Endodermal cell (in vitro differentiated cells): ENCODE measurements around the gene DCLRE1C. TPM values are rescaled to one million over a fixed set of nuclear protein-coding genes. Genes with fewer than 3 reads are reported as not detected.

Experiments used
- DNase-seq: peaks from one replicate; pipeline ENCODE4 v3.0.0-alpha.2; 2017
- H3K27ac ChIP-seq: 2 replicates; pipeline ENCODE4 v1.5.1; 2013; ENCODE audit warnings: mild to moderate bottlenecking, low read depth, low read length, moderate library complexity
- H3K27me3 ChIP-seq: 2 replicates; pipeline ENCODE4 v1.6.1; 2013; ENCODE audit warnings: mild to moderate bottlenecking, low read length, moderate library complexity; ENCODE audit not compliant: insufficient read depth, control insufficient read depth, poor library complexity, severe bottlenecking
- H3K36me3 ChIP-seq: 2 replicates; pipeline ENCODE4 v1.7.0; 2013; ENCODE audit warnings: mild to moderate bottlenecking, low read length, moderate library complexity; ENCODE audit not compliant: control insufficient read depth, insufficient read depth
- H3K4me1 ChIP-seq: one replicate; pipeline ENCODE4 v1.7.0; 2013; ENCODE audit warnings: low read length; ENCODE audit not compliant: control insufficient read depth, insufficient read depth
- H3K4me3 ChIP-seq: 2 replicates; pipeline ENCODE4 v1.5.1; 2013; ENCODE audit warnings: mild to moderate bottlenecking, low read length, moderate library complexity
- H3K9ac ChIP-seq: 2 replicates; pipeline ENCODE4 v1.6.1; 2013; ENCODE audit warnings: mild to moderate bottlenecking, low read length, moderate library complexity; ENCODE audit not compliant: poor library complexity, severe bottlenecking; ENCODE audit errors: extremely low read depth
- H3K9me3 ChIP-seq: 2 replicates; pipeline ENCODE4 v1.6.1; 2013; ENCODE audit warnings: mild to moderate bottlenecking, low read length, moderate library complexity; ENCODE audit not compliant: control insufficient read depth
- H3K27ac Mint-ChIP-seq: 2 replicates; pipeline ENCODE4 v1.8.0; 2020; ENCODE audit warnings: mixed read lengths
- H3K27me3 Mint-ChIP-seq: 2 replicates; pipeline ENCODE4 v1.8.0; 2021; ENCODE audit warnings: mild to moderate bottlenecking, mixed read lengths; ENCODE audit not compliant: insufficient read depth
- H3K36me3 Mint-ChIP-seq: 2 replicates; pipeline ENCODE4 v1.8.0; 2020; ENCODE audit warnings: low read depth, mixed read lengths
- H3K4me1 Mint-ChIP-seq: 2 replicates; pipeline ENCODE4 v1.8.0; 2020; ENCODE audit warnings: mixed read lengths
- H3K4me3 Mint-ChIP-seq: 2 replicates; pipeline ENCODE4 v1.8.0; 2020; ENCODE audit warnings: mild to moderate bottlenecking, moderate library complexity, mixed read lengths
- H3K9me3 Mint-ChIP-seq: 2 replicates; pipeline ENCODE4 v1.8.0; 2020; ENCODE audit warnings: mild to moderate bottlenecking, mixed read lengths
- WGBS, 2 experiments: methylation state at CpG; one replicate each; pipeline versions ENCODE4 v1.1.5 to v1.1.7; 2013; ENCODE audit warnings: missing lambda C conversion rate in 2 of 2, mixed read lengths in 1 of 2; ENCODE audit not compliant: insufficient coverage in 1 of 2, insufficient read length in 1 of 2; 5-methylcytosine and 5-hydroxymethylcytosine counted together
- total RNA-seq, 2 donors: library from RNA; stranded (reverse); fragmentation: NEBNext Ultra II Directional in 1 of 2; extraction: Animal tissue kit (Norgen Biotek cat#: 25700) in 1 of 2; gene quantifications; 2 replicates in 1 of 2; 3 replicates in 1 of 2; pipeline ENCODE4 v1.2.1, GENCODE V29; 2021
- TF ChIP-seq, protein P1 (sequence below): fragments of 200-600 bp; sonication (generic); conservative IDR thresholded peaks from 2 replicates; pipeline ENCODE4 v1.5.0; 2021; ENCODE audit warnings: antibody characterized with exemption, mild to moderate bottlenecking

DCLRE1C gene
- total RNA-seq, 2 donors from 2014 or later: 5.2 to 10.0 TPM

DNA sequence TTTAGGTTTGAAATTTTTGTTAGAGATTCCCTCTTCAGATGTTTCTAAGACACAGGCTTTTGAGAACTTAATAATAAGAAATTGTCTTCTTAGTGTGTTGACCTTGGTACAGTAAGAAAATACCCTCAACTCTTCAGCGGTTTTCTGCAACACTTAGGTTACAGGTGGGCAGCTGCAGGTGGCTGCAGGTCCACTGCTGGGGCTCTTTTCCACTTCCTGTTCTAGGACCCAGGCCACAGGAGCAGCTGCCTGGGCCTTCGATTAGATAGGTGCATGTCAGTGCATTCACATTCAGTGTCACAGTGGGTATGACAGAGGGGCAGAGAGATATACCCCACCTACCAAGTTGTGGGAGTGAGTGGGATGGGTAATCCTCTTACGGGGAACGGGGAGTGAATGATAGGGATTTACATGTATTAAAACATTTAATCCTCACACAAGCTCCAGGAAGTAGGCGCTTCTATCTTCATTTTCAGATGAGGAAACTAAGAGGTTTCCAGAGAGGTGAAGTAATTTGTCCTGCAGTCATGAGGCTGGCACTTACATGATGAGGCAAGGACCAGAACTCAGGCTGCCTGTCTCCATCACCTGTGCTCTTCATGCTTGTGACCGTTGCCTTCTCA, 95.4 kb downstream of the DCLRE1C start:
- Mint-ChIP-seq H3K9me3 (no peaks in the 10 kb centered on the region), H3K27me3 (no peaks in the 10 kb centered on the region), H3K4me3 (no peak overlapping the region), H3K4me1 (peaks cover 11% of the 10 kb centered on the region), H3K36me3 (peaks cover 30% of the 10 kb centered on the region), H3K27ac (no peak overlapping the region)
- TF ChIP-seq, protein P1, sequence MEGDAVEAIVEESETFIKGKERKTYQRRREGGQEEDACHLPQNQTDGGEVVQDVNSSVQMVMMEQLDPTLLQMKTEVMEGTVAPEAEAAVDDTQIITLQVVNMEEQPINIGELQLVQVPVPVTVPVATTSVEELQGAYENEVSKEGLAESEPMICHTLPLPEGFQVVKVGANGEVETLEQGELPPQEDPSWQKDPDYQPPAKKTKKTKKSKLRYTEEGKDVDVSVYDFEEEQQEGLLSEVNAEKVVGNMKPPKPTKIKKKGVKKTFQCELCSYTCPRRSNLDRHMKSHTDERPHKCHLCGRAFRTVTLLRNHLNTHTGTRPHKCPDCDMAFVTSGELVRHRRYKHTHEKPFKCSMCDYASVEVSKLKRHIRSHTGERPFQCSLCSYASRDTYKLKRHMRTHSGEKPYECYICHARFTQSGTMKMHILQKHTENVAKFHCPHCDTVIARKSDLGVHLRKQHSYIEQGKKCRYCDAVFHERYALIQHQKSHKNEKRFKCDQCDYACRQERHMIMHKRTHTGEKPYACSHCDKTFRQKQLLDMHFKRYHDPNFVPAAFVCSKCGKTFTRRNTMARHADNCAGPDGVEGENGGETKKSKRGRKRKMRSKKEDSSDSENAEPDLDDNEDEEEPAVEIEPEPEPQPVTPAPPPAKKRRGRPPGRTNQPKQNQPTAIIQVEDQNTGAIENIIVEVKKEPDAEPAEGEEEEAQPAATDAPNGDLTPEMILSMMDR: no peak
- no peak overlapping the region for H3K9ac ChIP-seq
- peaks cover 41% of the 10 kb centered on the region for H3K36me3 ChIP-seq
- H3K9me3 ChIP-seq: no peaks in the 10 kb centered on the region
- no peak overlapping the region for H3K4me3 ChIP-seq
- H3K27ac ChIP-seq: no peak overlapping the region
- WGBS, 2 experiments: 91 to 100% methylated on average over 1 to 4 of the region's 6 CpGs
- H3K4me1 ChIP-seq: peaks cover 5% of the 10 kb centered on the region
- no peak for DNase-seq
- no peaks in the 10 kb centered on the region for H3K27me3 ChIP-seq

DNA sequence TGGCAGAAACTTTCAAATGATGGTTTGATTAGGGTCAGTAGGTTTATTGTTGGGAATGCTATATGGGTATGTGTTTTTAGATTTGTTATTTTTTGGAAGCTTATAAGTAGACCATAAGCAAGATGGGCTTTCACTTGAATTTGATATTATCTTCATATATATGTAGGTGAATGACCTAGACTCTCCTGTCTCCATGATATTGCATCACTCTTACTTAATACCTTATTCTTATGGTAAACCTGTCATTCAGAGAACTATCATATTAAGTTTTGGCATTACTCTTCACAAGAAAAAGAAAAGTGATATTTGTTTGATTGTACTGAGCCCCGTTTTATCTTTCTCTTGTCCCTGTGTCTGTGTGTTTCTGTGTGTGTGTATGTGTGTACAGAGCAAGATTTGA, 98.4 kb downstream of the DCLRE1C start:
- WGBS, 2 experiments: 93% methylated on average over 1 of the region's 1 CpG; no CpG with 5 or more reads in 1 of the 2 experiments
- Mint-ChIP-seq H3K27ac (no peak overlapping the region), H3K27me3 (no peaks in the 10 kb centered on the region), H3K4me3 (no peak overlapping the region), H3K4me1 (peaks cover 9% of the 10 kb centered on the region), H3K9me3 (no peaks in the 10 kb centered on the region), H3K36me3 (peaks cover 19% of the 10 kb centered on the region)
- TF ChIP-seq, protein P1: no peak
- no peak overlapping the region for H3K9ac ChIP-seq
- H3K27ac ChIP-seq: no peak overlapping the region
- no peaks in the 10 kb centered on the region for H3K27me3 ChIP-seq
- H3K9me3 ChIP-seq: no peaks in the 10 kb centered on the region
- no peak for DNase-seq
- H3K4me1 ChIP-seq: peaks cover 5% of the 10 kb centered on the region
- peaks cover 68% of the 10 kb centered on the region for H3K36me3 ChIP-seq
- no peak overlapping the region for H3K4me3 ChIP-seq

DNA sequence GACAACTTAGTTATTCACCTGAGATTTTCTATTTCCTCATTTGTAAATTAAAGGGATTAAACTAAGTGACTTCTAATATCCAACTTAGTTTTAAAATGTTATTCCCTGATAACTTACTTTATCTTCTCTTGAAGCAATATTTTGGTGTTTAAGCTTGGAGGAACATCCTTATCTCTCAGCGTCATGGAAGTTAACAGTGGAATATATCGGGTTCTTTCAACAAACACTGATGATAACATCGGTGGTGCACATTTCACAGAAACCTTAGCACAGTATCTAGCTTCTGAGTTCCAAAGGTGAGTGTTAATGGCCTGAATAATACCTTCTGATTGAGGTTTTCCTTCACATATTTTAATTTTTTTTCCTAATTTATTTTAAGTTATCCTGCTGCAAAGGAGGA, 101.7 kb downstream of the DCLRE1C start:
- H3K4me1 ChIP-seq: no peaks in the 10 kb centered on the region
- H3K9ac ChIP-seq: no peak overlapping the region
- Mint-ChIP-seq H3K36me3 (peaks cover 20% of the 10 kb centered on the region), H3K4me3 (no peak overlapping the region), H3K27me3 (no peaks in the 10 kb centered on the region), H3K27ac (no peak overlapping the region), H3K9me3 (no peaks in the 10 kb centered on the region), H3K4me1 (no peaks in the 10 kb centered on the region)
- no peak for DNase-seq
- H3K36me3 ChIP-seq: peaks cover 68% of the 10 kb centered on the region
- WGBS, 2 experiments: 92 to 97% methylated on average over 3 of the region's 3 CpGs
- no peaks in the 10 kb centered on the region for H3K27me3 ChIP-seq
- H3K27ac ChIP-seq: no peak overlapping the region
- no peak overlapping the region for H3K4me3 ChIP-seq
- TF ChIP-seq, protein P1: no peak
- H3K9me3 ChIP-seq: no peaks in the 10 kb centered on the region

Other genes with a start within 250 kb of the DCLRE1C start
- 10 to 100 TPM; 16.0 to 24.0 TPM for gene FAM107B, start 179.2 kb downstream of the DCLRE1C start, total RNA-seq
- 1 to 10 TPM in 1 of 2 donors, under 1 TPM in 1; 0.51 to 1.2 TPM for gene CDNF, start 116.1 kb downstream of the DCLRE1C start, total RNA-seq
- gene HSPA14, start 115.8 kb downstream of the DCLRE1C start, total RNA-seq: 10 to 100 TPM; 17.1 to 24.9 TPM
- gene MSANTD7, start 115.8 kb downstream of the DCLRE1C start, total RNA-seq: 10 to 100 TPM; 14.6 to 15.6 TPM
- 10 to 100 TPM; 35.4 to 37.6 TPM for gene SUV39H2, start 75.2 kb downstream of the DCLRE1C start, total RNA-seq
- under 1 TPM in 1 of 2 donors, not detected in 1; 0.46 TPM for gene MEIG1, start 5.3 kb upstream of the DCLRE1C start, total RNA-seq
- gene OLAH, start 89.8 kb upstream of the DCLRE1C start, total RNA-seq: not detected
- gene ACBD7, start 134.7 kb upstream of the DCLRE1C start, total RNA-seq: 1 to 10 TPM; 3.7 to 8.5 TPM
- gene RPP38, start 143.3 kb upstream of the DCLRE1C start, total RNA-seq: 10 to 100 TPM; 23.6 to 24.8 TPM
- gene NMT2, start 214.6 kb upstream of the DCLRE1C start, total RNA-seq: 10 to 100 TPM; 21.7 to 21.9 TPM